Spleen (tissue), 7 donors: ENCODE results near the gene RNF19B.

Experiments used
- POLR2A ChIP-seq, 3 donors: fragments of 450-650 bp; IDR thresholded peaks; one replicate each; pipeline ENCODE4 v1.5.1; 2017; ENCODE audit warnings: antibody characterized with exemption in 3 of 3, mild to moderate bottlenecking in 1 of 3
- POLR2AphosphoS5 ChIP-seq, 3 donors: sonication (generic); formaldehyde crosslinking; IDR thresholded peaks; one replicate each; pipeline ENCODE4 v1.5.1; 2017; ENCODE audit warnings: antibody characterized with exemption in 3 of 3
- TF ChIP-seq, protein P1 (sequence below), 11 experiments: fragments of 200-600 bp in 7 of 11; fragments of 450-650 bp in 4 of 11; sonication (generic) in 4 of 11; IDR thresholded peaks in 8 of 11; conservative IDR thresholded peaks in 3 of 11; 1 replicate in 7 of 11; 2 replicates in 4 of 11; pipeline versions ENCODE4 v1.4.0 to v1.8.0; 2016 to 2021; ENCODE audit warnings: antibody characterized with exemption in 11 of 11, inconsistent platforms in 4 of 11, mild to moderate bottlenecking in 1 of 11
- donor health status: DM: no; HTN: no; CAD: no; lungs with moderate emphysema.
- donor health status: DM: no; HTN: no; CAD: no.
- donor health status: DM: no; HTN: no; CAD: no.

DNA sequence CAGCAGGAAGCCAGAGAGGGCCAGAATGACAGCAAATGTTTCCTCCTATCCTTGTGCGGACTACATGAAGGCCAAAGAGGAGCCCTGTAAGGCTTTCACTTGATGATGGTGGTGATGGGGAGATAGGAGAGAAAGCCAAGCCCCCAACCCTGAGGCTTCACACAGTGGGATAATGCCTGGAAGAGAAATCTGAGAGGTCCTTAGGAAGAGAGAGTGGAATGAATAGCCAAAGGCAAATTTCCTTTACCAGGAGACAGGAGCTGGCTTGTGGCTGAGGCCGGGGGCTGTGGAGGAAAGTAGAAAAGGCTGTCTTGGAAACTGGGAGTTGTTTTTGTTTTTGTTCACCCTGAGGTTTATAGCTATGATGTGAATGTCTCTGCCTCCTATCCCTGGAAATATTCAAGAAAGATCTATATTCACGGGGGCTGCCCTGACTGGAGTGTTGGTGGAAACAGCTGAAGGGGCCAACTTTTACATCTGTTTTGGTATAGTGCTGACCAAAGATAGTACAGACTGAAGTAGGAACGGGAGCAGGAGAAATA, 13.0 kb upstream of the RNF19B start:
- TF ChIP-seq POLR2AphosphoS5 (IDR thresholded peaks at IDR 0.05) (no peak), POLR2A (IDR thresholded peaks at IDR 0.05) (no peak)
- TF ChIP-seq, protein P1, sequence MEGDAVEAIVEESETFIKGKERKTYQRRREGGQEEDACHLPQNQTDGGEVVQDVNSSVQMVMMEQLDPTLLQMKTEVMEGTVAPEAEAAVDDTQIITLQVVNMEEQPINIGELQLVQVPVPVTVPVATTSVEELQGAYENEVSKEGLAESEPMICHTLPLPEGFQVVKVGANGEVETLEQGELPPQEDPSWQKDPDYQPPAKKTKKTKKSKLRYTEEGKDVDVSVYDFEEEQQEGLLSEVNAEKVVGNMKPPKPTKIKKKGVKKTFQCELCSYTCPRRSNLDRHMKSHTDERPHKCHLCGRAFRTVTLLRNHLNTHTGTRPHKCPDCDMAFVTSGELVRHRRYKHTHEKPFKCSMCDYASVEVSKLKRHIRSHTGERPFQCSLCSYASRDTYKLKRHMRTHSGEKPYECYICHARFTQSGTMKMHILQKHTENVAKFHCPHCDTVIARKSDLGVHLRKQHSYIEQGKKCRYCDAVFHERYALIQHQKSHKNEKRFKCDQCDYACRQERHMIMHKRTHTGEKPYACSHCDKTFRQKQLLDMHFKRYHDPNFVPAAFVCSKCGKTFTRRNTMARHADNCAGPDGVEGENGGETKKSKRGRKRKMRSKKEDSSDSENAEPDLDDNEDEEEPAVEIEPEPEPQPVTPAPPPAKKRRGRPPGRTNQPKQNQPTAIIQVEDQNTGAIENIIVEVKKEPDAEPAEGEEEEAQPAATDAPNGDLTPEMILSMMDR (IDR thresholded peaks at IDR 0.05 in 8 of 11, conservative IDR thresholded peaks at IDR 0.05 in 3 of 11) = no peak
